Astrocyte of the spinal cord (primary cell): Measurements from ENCODE around the gene AUTS2.

Experiments
- DNase-seq: peaks from one replicate; pipeline ENCODE4 v3.0.0; 2011; ENCODE audit warnings: low read depth, low spot score
- H3K4me3 ChIP-seq: 2 replicates; pipeline ENCODE4 v1.5.1; 2011; ENCODE audit warnings: low read depth, mild to moderate bottlenecking, low read length, moderate library complexity
- in situ Hi-C: cut with HindIII; loops from 2 replicates; pipeline ENCODE4 v1.10.0; 2017; ENCODE audit warnings: low sequenced_read_pairs
- TF ChIP-seq, protein P1 (sequence below): IDR thresholded peaks from 2 replicates; pipeline ENCODE4 v1.5.1; 2012; ENCODE audit warnings: low read depth, mild to moderate bottlenecking, low read length, inconsistent platforms

AUTS2 gene

GRCh38 chr7:70446448-70447143 is 848.3 kb downstream of the AUTS2 start:
- TF ChIP-seq, protein P1, sequence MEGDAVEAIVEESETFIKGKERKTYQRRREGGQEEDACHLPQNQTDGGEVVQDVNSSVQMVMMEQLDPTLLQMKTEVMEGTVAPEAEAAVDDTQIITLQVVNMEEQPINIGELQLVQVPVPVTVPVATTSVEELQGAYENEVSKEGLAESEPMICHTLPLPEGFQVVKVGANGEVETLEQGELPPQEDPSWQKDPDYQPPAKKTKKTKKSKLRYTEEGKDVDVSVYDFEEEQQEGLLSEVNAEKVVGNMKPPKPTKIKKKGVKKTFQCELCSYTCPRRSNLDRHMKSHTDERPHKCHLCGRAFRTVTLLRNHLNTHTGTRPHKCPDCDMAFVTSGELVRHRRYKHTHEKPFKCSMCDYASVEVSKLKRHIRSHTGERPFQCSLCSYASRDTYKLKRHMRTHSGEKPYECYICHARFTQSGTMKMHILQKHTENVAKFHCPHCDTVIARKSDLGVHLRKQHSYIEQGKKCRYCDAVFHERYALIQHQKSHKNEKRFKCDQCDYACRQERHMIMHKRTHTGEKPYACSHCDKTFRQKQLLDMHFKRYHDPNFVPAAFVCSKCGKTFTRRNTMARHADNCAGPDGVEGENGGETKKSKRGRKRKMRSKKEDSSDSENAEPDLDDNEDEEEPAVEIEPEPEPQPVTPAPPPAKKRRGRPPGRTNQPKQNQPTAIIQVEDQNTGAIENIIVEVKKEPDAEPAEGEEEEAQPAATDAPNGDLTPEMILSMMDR = no peak
- in situ Hi-C loops = no loop called here
- no peak overlapping the region for H3K4me3 ChIP-seq
- no peak for DNase-seq

DNA sequence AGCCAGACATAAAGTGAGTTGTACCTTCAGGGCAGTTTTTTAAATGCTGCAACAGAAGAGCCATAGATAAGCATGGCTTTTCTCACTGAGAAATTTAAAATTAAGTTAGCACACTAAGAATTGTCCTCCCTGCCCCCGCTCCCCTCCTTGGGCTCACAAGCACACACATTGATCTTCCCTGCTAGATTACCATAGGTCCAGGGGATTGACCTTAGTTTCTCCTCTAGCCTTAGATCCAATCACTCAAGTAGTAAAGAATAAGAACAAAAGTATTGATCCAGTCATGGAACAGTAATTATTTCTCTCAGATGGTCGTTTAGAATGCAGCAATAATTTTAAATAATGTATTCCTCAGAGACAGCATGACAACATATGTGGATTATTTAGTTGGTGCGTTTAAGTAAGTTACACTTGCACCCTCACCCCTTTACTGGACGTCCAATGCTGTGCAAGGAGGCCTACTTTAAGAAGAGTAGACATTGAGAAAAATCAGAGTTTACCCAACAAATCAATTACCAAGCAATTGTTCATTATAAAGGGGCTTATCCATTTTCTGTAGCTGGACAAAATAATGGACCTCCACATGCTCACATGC is 850.1 kb downstream of the AUTS2 start:
- in situ Hi-C loops = no loop called here
- no peak overlapping the region for H3K4me3 ChIP-seq
- TF ChIP-seq, protein P1 = no peak
- DNase-seq = no peak

GRCh38 chr7:70450731-70451130 is 852.5 kb downstream of the AUTS2 start:
- no peak for DNase-seq
- TF ChIP-seq, protein P1 = no peak
- in situ Hi-C loops = no loop called here
- H3K4me3 ChIP-seq = no peak overlapping the region

DNA sequence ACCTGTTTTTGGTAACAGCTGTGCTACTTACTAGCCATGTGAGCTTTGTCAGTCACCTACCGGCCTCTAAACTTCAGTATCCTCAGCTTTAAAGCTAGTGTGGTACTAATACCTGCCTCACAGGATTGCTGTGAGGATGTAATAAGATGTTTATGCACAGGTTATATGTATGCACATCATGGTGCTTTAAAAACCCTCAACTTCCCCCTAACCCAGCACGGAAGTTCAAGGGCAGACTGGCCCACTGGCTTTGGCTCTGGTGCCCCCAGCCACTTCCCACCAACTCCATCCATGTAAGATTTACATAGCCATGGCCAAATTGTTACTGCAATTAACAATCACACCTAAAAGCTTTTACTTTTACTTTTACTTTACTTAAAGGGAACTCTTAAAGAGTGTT is 857.6 kb downstream of the AUTS2 start:
- in situ Hi-C loops = no loop called here
- DNase-seq = no peak
- no peak overlapping the region for H3K4me3 ChIP-seq
- TF ChIP-seq, protein P1 = no peak

DNA sequence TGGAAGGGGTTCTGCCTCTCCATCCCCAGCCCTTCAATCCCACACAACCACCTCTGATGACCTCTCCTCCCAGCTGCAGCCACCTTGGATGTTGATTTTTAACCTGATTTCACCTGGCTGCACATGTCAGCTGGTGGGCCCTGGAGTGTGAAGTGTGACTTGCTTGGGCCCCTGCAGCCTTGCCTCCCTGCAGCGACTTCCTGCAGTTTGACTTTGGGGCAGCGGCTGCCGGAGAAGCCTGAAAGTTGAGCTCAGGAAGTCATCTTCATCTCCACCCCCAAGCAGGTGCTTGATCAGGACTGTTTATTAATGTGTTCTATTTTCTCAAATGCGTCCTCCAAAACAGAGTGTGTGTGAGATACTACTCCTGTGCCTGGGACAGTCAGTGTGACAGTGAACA is 858.4 kb downstream of the AUTS2 start:
- in situ Hi-C loops = no loop called here
- TF ChIP-seq, protein P1 = no peak
- H3K4me3 ChIP-seq = no peak overlapping the region
- no peak for DNase-seq

DNA sequence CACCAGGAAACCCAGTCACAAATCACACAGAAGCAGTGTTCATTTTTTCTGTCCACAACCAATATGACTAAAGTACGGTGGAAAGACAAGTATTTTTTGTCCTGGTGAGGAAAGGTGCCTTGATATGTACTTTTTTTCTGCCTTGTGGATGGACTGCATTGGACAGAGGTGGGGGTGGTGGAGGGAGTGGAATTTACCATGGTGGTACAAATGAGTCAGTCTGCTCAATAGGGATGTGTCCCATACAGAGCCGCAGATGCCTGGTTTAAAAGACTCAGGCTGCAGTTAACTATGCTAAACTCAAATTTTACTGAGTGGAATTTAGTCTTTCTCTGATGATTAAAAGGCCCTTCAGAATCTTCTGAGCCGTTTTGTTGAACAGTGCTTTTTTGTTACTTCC is 859.2 kb downstream of the AUTS2 start:
- in situ Hi-C loops = no loop called here
- TF ChIP-seq, protein P1 = no peak
- no peak overlapping the region for H3K4me3 ChIP-seq
- DNase-seq = peak; percentile 28
